Omental fat pad (tissue), 4 donors: ENCODE results near the gene TMEM221. TPM values are rescaled to one million over a fixed set of nuclear protein-coding genes. Genes with fewer than 3 reads are reported as not detected.

Experiments used
- ATAC-seq: fragments of 150-250 bp; one replicate; pipeline ENCODE4 v1.9.1; 2016; ENCODE audit warnings: mild to moderate bottlenecking, moderate library complexity; ENCODE audit not compliant: low FRiP score
- DNase-seq: peaks from one replicate; pipeline ENCODE4 v3.0.0-alpha.2; 2019; ENCODE audit warnings: low spot score
- CTCF ChIP-seq, 3 donors: fragments of 450-650 bp; IDR thresholded peaks; one replicate each; pipeline ENCODE4 v1.5.1; 2016 to 2017; ENCODE audit warnings: antibody characterized with exemption in 3 of 3, mild to moderate bottlenecking in 3 of 3, moderate library complexity in 2 of 3
- total RNA-seq, 4 donors: library from RNA; depleted of rRNA; stranded (reverse); fragments of >200 nt; gene quantifications; one replicate each; pipeline ENCODE4 v1.1.0, GENCODE V29; 2016

Gene TMEM221
- total RNA-seq, 4 donors from 2014 or later = 0.38 to 1.9 (median 0.46) TPM; not detected in 1

DNA sequence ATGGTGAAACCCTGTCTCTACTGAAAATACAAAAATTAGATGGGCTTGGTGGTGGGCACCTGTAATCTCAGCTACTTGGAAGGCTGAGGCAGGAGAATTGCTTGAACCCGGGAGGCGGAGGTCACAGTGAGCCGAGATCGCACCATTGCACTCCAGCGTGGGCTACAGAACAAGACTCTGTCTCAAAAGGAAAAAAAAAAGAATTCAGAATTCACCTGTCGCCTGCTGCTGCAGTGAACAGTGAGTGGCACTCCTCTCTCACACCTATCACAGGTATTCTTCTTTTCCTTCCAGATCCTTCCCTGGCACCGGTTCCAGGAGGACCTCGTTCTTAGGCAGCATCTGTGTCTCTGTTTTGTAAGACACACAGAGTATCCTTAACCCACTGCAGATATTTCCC is 34.4 kb downstream of the TMEM221 start:
- TF ChIP-seq CTCF (IDR thresholded peaks at IDR 0.05) = no peak
- ATAC-seq (no peak), DNase-seq (no peak)

DNA sequence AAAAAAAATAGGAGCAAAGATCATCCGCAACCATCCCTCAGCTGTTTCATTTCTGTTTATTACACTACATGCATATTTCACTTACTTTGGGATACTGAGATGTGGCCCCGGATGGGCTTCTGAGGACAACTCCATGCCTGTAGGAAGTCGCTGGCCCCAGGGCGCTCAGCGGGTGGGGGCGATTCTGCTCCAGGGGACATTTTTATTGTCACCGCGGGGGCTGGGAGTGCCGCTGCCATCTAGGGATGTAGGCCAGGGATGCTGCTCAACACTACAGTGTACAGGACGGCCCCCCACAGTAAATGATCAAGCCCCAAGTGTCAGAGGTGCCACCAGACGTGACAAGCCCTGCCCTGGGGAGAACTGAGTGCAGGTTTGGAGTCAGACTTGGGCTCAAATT is 36.7 kb downstream of the TMEM221 start:
- ATAC-seq (no peak), DNase-seq (no peak)
- no peak for TF ChIP-seq CTCF (IDR thresholded peaks at IDR 0.05)

- TF ChIP-seq CTCF (IDR thresholded peaks at IDR 0.05) = no peak
- no peak for DNase-seq
- ATAC-seq = peak; percentile 13
Measured at GRCh38 chr19:17409990-17410389, 38.5 kb downstream of the TMEM221 start.

DNA sequence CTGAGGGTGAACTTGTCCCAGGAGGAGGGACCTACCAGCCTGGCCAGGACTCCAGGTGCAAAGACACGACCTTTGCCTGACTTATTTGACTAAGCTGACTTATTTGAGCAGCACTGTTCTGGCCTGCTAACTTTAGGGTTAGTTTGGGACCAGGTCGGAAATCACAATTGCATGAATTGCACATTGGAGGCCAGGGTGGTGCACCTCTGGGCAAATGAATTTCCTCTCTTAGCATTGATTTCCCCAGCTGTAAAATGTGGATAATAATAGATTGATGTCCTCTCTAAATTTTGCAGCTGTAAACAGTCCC is 41.6 kb downstream of the TMEM221 start:
- TF ChIP-seq CTCF (IDR thresholded peaks at IDR 0.05) = no peak
- ATAC-seq = no peak
- DNase-seq = no peak

DNA sequence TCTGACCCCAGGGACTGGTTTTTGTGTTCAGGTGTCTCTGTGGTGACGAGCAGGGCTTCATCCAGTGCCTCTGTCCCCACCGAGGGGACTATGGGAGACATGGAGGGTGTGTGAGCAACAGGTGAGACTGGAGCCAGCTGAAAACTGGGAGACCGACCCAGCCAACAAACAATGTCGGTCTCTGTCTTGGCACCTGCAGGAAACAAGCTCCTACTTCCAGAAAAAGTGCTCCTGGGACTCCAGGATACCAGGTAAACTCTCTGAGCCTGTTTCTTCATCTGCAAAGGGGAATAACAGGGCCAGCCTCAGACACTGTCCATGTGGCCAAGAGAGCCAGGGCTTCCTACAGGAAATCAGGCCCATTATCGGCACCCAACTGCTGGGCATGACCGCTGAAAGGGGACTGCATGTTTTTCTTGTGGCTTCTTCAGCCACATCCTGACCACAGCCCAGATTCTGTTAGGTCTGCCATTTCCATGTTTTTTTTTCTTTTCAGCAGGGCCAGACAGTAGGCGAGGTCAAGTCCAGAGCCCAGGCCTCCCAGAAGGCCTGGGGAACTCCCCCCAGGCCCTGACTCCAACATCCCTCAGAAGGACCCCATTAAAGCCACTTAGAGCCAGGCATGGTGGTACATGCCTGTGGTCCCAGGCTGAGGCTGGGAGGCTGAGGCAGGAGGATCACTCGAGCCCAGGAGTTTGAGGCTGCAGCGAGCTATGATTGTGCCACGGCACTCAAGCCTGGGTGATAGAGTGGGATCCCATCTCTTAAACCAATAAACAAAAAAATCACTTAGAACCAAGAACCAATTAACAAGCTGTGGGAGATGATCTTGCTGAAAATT is 42.2 kb downstream of the TMEM221 start:
- ATAC-seq (no peak), DNase-seq (no peak)
- TF ChIP-seq CTCF (IDR thresholded peaks at IDR 0.05) = no peak

DNA sequence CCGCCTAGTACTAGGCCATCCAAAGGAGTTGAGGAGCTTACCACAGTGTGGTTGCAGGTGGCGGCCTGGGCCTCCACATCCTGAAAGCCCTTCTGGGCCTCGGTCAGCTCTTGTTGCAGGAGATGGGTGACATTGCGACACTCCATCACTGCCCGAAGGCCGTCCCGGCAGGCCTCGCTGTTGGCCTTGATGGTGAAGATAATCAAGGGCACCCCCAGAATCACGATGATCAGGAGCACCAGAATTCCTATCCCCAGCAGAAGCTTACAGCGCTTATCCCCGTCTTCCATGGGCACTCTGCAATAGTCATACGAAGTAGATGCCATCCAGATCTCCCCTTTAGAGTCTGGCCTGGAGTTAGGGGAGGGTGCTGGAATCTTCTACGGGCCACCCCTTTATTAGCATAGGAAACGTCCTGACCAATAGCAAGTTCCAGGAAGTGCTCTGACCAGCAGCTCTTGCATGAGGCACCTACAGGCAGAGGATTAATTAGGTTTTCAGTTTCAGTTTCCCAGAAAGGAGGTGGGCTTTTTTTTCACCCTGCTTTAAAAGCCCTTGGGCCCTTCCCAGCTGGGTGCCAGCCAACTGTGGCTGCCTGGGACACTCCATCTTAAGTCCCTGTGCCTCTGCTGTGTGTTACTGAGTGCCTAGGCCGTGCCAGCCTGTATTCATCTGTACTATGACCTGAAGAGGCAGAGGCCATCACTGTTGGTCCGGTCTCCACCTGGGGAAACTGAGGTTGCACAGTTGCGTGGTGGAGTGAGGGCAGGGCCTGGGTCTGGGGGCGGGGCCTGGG is 43.0 kb downstream of the TMEM221 start, which contains the start of gene BST2:
Gene BST2, minus strand, starts transcription at position 381 of the 796 bp plus-strand sequence. Its CDS starts 55 bp downstream, at position 326.
- ATAC-seq (peak; percentile 88), DNase-seq (no peak)
- TF ChIP-seq CTCF (IDR thresholded peaks at IDR 0.05) = no peak
